ENCODE results near the gene CHRNE.

- TF ChIP-seq CTCF (IDR thresholded peaks at IDR 0.05) (no peak), MAX (IDR thresholded peaks at IDR 0.05) (no peak), ZNF302 (CRISPR knock-in tag; IDR thresholded peaks at IDR 0.05) (no peak), BCL3 (IDR thresholded peaks at IDR 0.05) (no peak), ELK1 (IDR thresholded peaks at IDR 0.05; ENCODE audit: low read depth, low read length) (no peak)
Observed at GRCh38 chr17:4856937-4857314, 46.0 kb downstream of the CHRNE start.
